ENCODE data around the gene GRIN3A. TPM values are rescaled to one million over a fixed set of nuclear protein-coding genes. Genes with fewer than 3 reads are reported as not detected.

Gene GRIN3A
- total and polyA plus RNA-seq, 2 of the 4 experiments (the other 2 are of a cell fraction): not detected

- no peak overlapping the region for H2AFZ ChIP-seq (replicated peaks; ENCODE audit: low read length, poor library complexity)
- no peak overlapping the region for H2AK9ac ChIP-seq (replicated peaks; ENCODE audit: low read depth, low read length, poor library complexity)
- ChIA-PET CTCF (interaction anchor here (0.7 to 1.4 kb wide), 5 partner anchors 33 to 202 kb away, joined by 3 to 4 read pairs (median 3); no protein-coding TSS in a partner anchor), POLR2A (ENCODE audit: unreplicated experiment) (no interaction called here)
- no peak overlapping the region for H4K91ac ChIP-seq (ENCODE audit: insufficient read depth, low read depth, low read length)
- no peak overlapping the region for H2BK15ac ChIP-seq (ENCODE audit: low read depth, low read length)
- H2BK5ac ChIP-seq (ENCODE audit: low read depth, low read length, poor library complexity, severe bottlenecking): no peak overlapping the region
- H4K20me1 ChIP-seq (ENCODE audit: insufficient read depth, low read length): no peaks in the 10 kb centered on the region
- no peaks in the 10 kb centered on the region for H3K9me3 ChIP-seq (ENCODE audit: control insufficient read depth, insufficient read depth, low read length)
- no TSS peak for BruUV-seq (replicated peaks)
- intact Hi-C loops (cut with micrococcal nuclease) (no loop called here), in situ Hi-C loops (cut with MboI; ENCODE audit: low sequenced_read_pairs) (no loop called here), dilution Hi-C loops (cut with HindIII; ENCODE audit: low sequenced_read_pairs, unreplicated experiment) (no loop called here)
- no peak overlapping the region for H3K4ac ChIP-seq (ENCODE audit: low read depth, low read length)
- H3K14ac ChIP-seq (replicated peaks; ENCODE audit: low read depth, low read length): no peak overlapping the region
- no peak for ATAC-seq (ENCODE audit: low read depth)
- no peak for DNase-seq
- H3K9ac ChIP-seq (ENCODE audit: low read depth, low read length): no peak overlapping the region
- H3K18ac ChIP-seq (ENCODE audit: low read depth, low read length): no peak overlapping the region
- 0 out of 2 replicates have a peak, but pooled peaks cover 6% of the 10 kb centered on the region for H3K36me3 ChIP-seq (ENCODE audit: control insufficient read depth, insufficient read depth, low read length)
- no CpG with 5 or more reads among the region's 3 CpGs for WGBS, 2 experiments (ENCODE audit: extremely low coverage in 2 of 2, insufficient read length in 1 of 2)
- no peak overlapping the region for H3K4me2 ChIP-seq (ENCODE audit: low read depth, low read length)
- H2BK120ac ChIP-seq (ENCODE audit: low read depth, low read length): no peak overlapping the region
- TF ChIP-seq ELK1 (IDR thresholded peaks at IDR 0.05; ENCODE audit: borderline replicate concordance, low read depth, low read length) (no peak), CHD1 (IDR thresholded peaks at IDR 0.05; ENCODE audit: low read depth, low read length) (no peak), MAFK (IDR thresholded peaks at IDR 0.05; ENCODE audit: low read depth, low read length) (no peak), POLR2A (IDR thresholded peaks at IDR 0.05; ENCODE audit: low read depth, low read length) (no peak), CTCF (conservative IDR thresholded peaks at IDR 0.05; ENCODE audit: low read depth, low read length) (no peak), USF2 (IDR thresholded peaks at IDR 0.05; ENCODE audit: low read depth, low read length) (no peak), BHLHE40 (IDR thresholded peaks at IDR 0.05; ENCODE audit: low read depth, low read length) (no peak), RCOR1 (IDR thresholded peaks at IDR 0.05; ENCODE audit: insufficient replicate concordance, low read length) (no peak), NFE2L2 (IDR thresholded peaks at IDR 0.05; ENCODE audit: low read depth, low read length) (no peak), SMC3 (IDR thresholded peaks at IDR 0.05; ENCODE audit: low read depth, low read length) (no peak), RAD21 (IDR thresholded peaks at IDR 0.05; ENCODE audit: low read length) (no peak), MXI1 (IDR thresholded peaks at IDR 0.05; ENCODE audit: borderline replicate concordance, low read depth, low read length) (no peak), CEBPB (IDR thresholded peaks at IDR 0.05; ENCODE audit: low read depth, low read length) (no peak), MAZ (IDR thresholded peaks at IDR 0.05; ENCODE audit: borderline replicate concordance, low read depth, low read length) (no peak), RFX5 (IDR thresholded peaks at IDR 0.05; ENCODE audit: low read depth, low read length) (no peak), FOS (IDR thresholded peaks at IDR 0.05; ENCODE audit: low read depth, low read length) (no peak)
- H3K4me1 ChIP-seq (ENCODE audit: control insufficient read depth, insufficient read depth, low read length): no peaks in the 10 kb centered on the region
- H2BK20ac ChIP-seq (ENCODE audit: low read depth, low read length): no peak overlapping the region
- H2AK5ac ChIP-seq (ENCODE audit: low read depth, low read length): no peak overlapping the region
- H4K5ac ChIP-seq (ENCODE audit: low read depth, low read length): no peak overlapping the region
- no peak overlapping the region for H3K27ac ChIP-seq (ENCODE audit: insufficient read depth, low read length)
- H3K56ac ChIP-seq (ENCODE audit: extremely low read depth, insufficient read depth, low read length): no peak overlapping the region
- H3K4me3 ChIP-seq (ENCODE audit: insufficient read depth, low read depth, low read length): no peak overlapping the region
- H3K9me1 ChIP-seq (ENCODE audit: insufficient read depth, low read length): no peaks in the 10 kb centered on the region
- no peaks in the 10 kb centered on the region for H3K79me1 ChIP-seq (ENCODE audit: low read depth in 1 of 2, low read length in 2 of 2)
- no peaks in the 10 kb centered on the region for H3K27me3 ChIP-seq (ENCODE audit: control insufficient read depth, insufficient read depth, low read length)
- H4K8ac ChIP-seq (ENCODE audit: low read depth in 2 of 2, low read length in 2 of 2): no peak overlapping the region
- H3K23ac ChIP-seq (ENCODE audit: low read depth, low read length): no peak overlapping the region
Measured at GRCh38 chr9:101567725-101568350, 170.6 kb downstream of the GRIN3A start.
